Aorta (tissue), 5 donors: ENCODE results near the gene FAM118B. TPM values are rescaled to one million over a fixed set of nuclear protein-coding genes. Genes with fewer than 3 reads are reported as not detected.
A peak's percentile ranks its signal among the peaks of the same experiment; 100 is the strongest.

Experiments
- ATAC-seq: fragments of 200-7000 bp; cut with Tn5 transposase; one replicate; pipeline ENCODE4 v1.9.1; 2022; ENCODE audit warnings: moderate library complexity; ENCODE audit not compliant: low FRiP score
- DNase-seq, 2 donors: peaks; one replicate each; pipeline ENCODE4 v3.0.0-alpha.2; 2020
- H3K27ac ChIP-seq, 2 donors: one replicate each; pipeline ENCODE4 v1.5.1; 2013; ENCODE audit warnings: low read length in 2 of 2, mild to moderate bottlenecking in 2 of 2, moderate library complexity in 2 of 2, control low read depth in 1 of 2, inconsistent platforms in 1 of 2, low read depth in 1 of 2
- H3K27me3 ChIP-seq, 2 donors: one replicate each; pipeline ENCODE4 v1.6.1; 2013; ENCODE audit warnings: control low read depth in 1 of 2, low read length in 1 of 2, mild to moderate bottlenecking in 1 of 2, moderate library complexity in 1 of 2; ENCODE audit not compliant: insufficient read depth in 2 of 2, control insufficient read depth in 1 of 2
- H3K36me3 ChIP-seq, 2 donors: one replicate each; pipeline ENCODE4 v1.6.1; 2013; ENCODE audit warnings: control low read depth in 1 of 2, low read length in 1 of 2, mild to moderate bottlenecking in 1 of 2; ENCODE audit not compliant: insufficient read depth in 2 of 2, control insufficient read depth in 1 of 2
- H3K4me1 ChIP-seq, 2 donors: one replicate each; pipeline ENCODE4 v1.6.1; 2013; ENCODE audit warnings: low read length in 2 of 2, control low read depth in 1 of 2, mild to moderate bottlenecking in 1 of 2, moderate library complexity in 1 of 2; ENCODE audit not compliant: insufficient read depth in 2 of 2, control insufficient read depth in 1 of 2
- H3K4me3 ChIP-seq, 2 donors: one replicate each; pipeline ENCODE4 v1.5.1; 2013; ENCODE audit warnings: low read length in 2 of 2, control low read depth in 1 of 2, mild to moderate bottlenecking in 1 of 2
- H3K9me3 ChIP-seq: one replicate; pipeline ENCODE4 v1.6.1; 2013; ENCODE audit warnings: mild to moderate bottlenecking, low read length; ENCODE audit not compliant: control insufficient read depth
- WGBS, 2 donors: extraction: QIAGEN DNeasy Blood & Tissue Kit; methylation state at CpG; one replicate each; pipeline ENCODE4 v1.1.7; 2013; 5-methylcytosine and 5-hydroxymethylcytosine counted together
- intact Hi-C, 2 donors: fragments of 100-400 bp; cut with DNase I; formaldehyde crosslinking; loops; one replicate each; pipeline versions ENCODE4 v1.14.2 to v1.15.0; 2022
- long read RNA-seq, 2 donors: library from polyadenylated mRNA; unstranded; transcript quantifications; one replicate each; pipeline ENCODE4 v2.0.0, GENCODE V29; 2020 to 2021
- polyA plus RNA-seq, 2 donors: library from polyadenylated mRNA; stranded (reverse); fragments of 200-250 nt; gene quantifications; one replicate each; pipeline ENCODE4 v1.2.3, GENCODE V29; 2013
- total RNA-seq, 2 donors: library from RNA; stranded (reverse); fragmentation: NEBNext Ultra II Directional; extraction: Animal tissue kit (Norgen Biotek cat#: 25700); gene quantifications; one replicate each; pipeline ENCODE4 v1.2.1, GENCODE V29; 2021
- donor health status: healthy with polysubstance abuse.
- donor health status: Bipolar disorder and iron deficiency.
- donor health status: DM: no; HTN: no; CAD: no.
- donor health status: DM: no; HTN: no; CAD: no.
- donor health status: DM: yes; HTN: yes; CAD: no.

Gene FAM118B
- total RNA-seq (10 to 100 TPM; 14.1 to 21.9 TPM), polyA plus RNA-seq (10 to 100 TPM; 11.9 to 19.0 TPM)
- long read RNA-seq, donor 1, transcript FAM118B-209 (9 exons, 2,402 nt), result major isoform, 24 of 53 reads
- long read RNA-seq, donor 1, partial matches to known transcripts, result 2 of 53 reads
- long read RNA-seq, donor 1, other reads (novel, unspliced or antisense), result 25 of 53 reads
- long read RNA-seq, donor 2, partial matches to known transcripts, result 2 of 9 reads
- long read RNA-seq, donor 2, other reads (novel, unspliced or antisense), result 4 of 9 reads

GRCh38 chr11:126211236-126212088, at the start of gene FAM118B, which contains the start of gene RPUSD4:
TSS of gene FAM118B (plus strand) at chr11:126211782. CDS start at chr11:126235002, 23,220 bp downstream.
TSS of gene RPUSD4 (minus strand) at chr11:126211650. CDS start at chr11:126211638, 12 bp downstream.
- H3K4me3 ChIP-seq, result peak within 1 kb of the TSS; percentile 73 to 75
- no peaks in the 10 kb centered on the region for H3K36me3 ChIP-seq
- 0% methylated on average over 62 of the region's 62 CpGs for WGBS, 2 donors
- peak; percentile 100 for ATAC-seq
- H3K9me3 ChIP-seq, result no peaks in the 10 kb centered on the region
- intact Hi-C loops, result loop anchor here in 1 of 2 donors (2.0 to 10.0 kb wide), 3 partner anchors 56 to 617 kb away; partner anchors contain the start of genes CDON, FOXRED1, SRPRA and STT3A
- H3K4me1 ChIP-seq, result peaks cover 0 to 6% of the 10 kb centered on the region in 2 donors
- peak; percentile 99 to 100 for DNase-seq
- H3K27ac ChIP-seq, result no peak within 1 kb of the TSS
- no peaks in the 10 kb centered on the region for H3K27me3 ChIP-seq

GRCh38 chr11:126162306-126163030, 49.1 kb upstream of the FAM118B start:
- Histone ChIP-seq H3K9me3 (no peaks in the 10 kb centered on the region), H3K4me1 (no peaks in the 10 kb centered on the region), H3K4me3 (no peak overlapping the region), H3K36me3 (no peaks in the 10 kb centered on the region), H3K27ac (no peak overlapping the region), H3K27me3 (no peaks in the 10 kb centered on the region)
- intact Hi-C loops, result no loop called here
- 78 to 79% methylated on average over 14 of the region's 14 CpGs for WGBS, 2 donors
- DNase-seq, result no peak
- no peak for ATAC-seq

- intact Hi-C loops, result no loop called here
- ATAC-seq (no peak), DNase-seq (peak; percentile 68 to 88)
- 20 to 21% methylated on average over 22 of the region's 22 CpGs for WGBS, 2 donors
- Histone ChIP-seq H3K9me3 (no peaks in the 10 kb centered on the region), H3K4me1 (no peaks in the 10 kb centered on the region), H3K36me3 (no peaks in the 10 kb centered on the region), H3K27ac (no peak overlapping the region), H3K4me3 (no peak overlapping the region), H3K27me3 (no peaks in the 10 kb centered on the region)
Measured at GRCh38 chr11:126163074-126163700, 48.4 kb upstream of the FAM118B start.

GRCh38 chr11:126163779-126164178, 47.8 kb upstream of the FAM118B start:
- H3K27ac ChIP-seq, result no peak overlapping the region

GRCh38 chr11:126164781-126165180, 46.8 kb upstream of the FAM118B start:
- Histone ChIP-seq H3K27ac (no peak overlapping the region), H3K27me3 (no peaks in the 10 kb centered on the region), H3K36me3 (no peaks in the 10 kb centered on the region), H3K9me3 (no peaks in the 10 kb centered on the region), H3K4me3 (no peak overlapping the region), H3K4me1 (no peaks in the 10 kb centered on the region)
- intact Hi-C loops, result no loop called here
- WGBS, 2 donors, result 90 to 92% methylated on average over 8 of the region's 8 CpGs
- ATAC-seq (no peak), DNase-seq (peak in 1 of 2 donors; percentile 6)

More at GRCh38 chr11:126163779-126164178, 47.8 kb upstream of the FAM118B start:
- H3K4me3 ChIP-seq, result no peak overlapping the region
- H3K27me3 ChIP-seq, result no peaks in the 10 kb centered on the region
- DNase-seq, result peak in 1 of 2 donors; percentile 31
- WGBS, 2 donors, result 92 to 95% methylated on average over 9 of the region's 9 CpGs
- H3K36me3 ChIP-seq, result no peaks in the 10 kb centered on the region
- no peak for ATAC-seq
- no peaks in the 10 kb centered on the region for H3K9me3 ChIP-seq
- no peaks in the 10 kb centered on the region for H3K4me1 ChIP-seq
- intact Hi-C loops, result no loop called here

- Histone ChIP-seq H3K27ac (no peak overlapping the region), H3K4me1 (no peaks in the 10 kb centered on the region), H3K9me3 (no peaks in the 10 kb centered on the region), H3K36me3 (no peaks in the 10 kb centered on the region), H3K4me3 (no peak overlapping the region), H3K27me3 (no peaks in the 10 kb centered on the region)
- no peak for ATAC-seq
- intact Hi-C loops, result no loop called here
- peak in 1 of 2 donors; percentile 42 for DNase-seq
- 89 to 90% methylated on average over 9 of the region's 9 CpGs for WGBS, 2 donors
Measured at GRCh38 chr11:126165311-126165720, 46.3 kb upstream of the FAM118B start.

GRCh38 chr11:126165757-126166156, 45.8 kb upstream of the FAM118B start:
- DNase-seq, result peak in 1 of 2 donors; percentile 70
- H3K4me1 ChIP-seq, result no peaks in the 10 kb centered on the region
- no peak overlapping the region for H3K27ac ChIP-seq
- peak; percentile 55 for ATAC-seq
- H3K4me3 ChIP-seq, result no peak overlapping the region
- H3K27me3 ChIP-seq, result no peaks in the 10 kb centered on the region
- intact Hi-C loops, result no loop called here
- no peaks in the 10 kb centered on the region for H3K36me3 ChIP-seq
- 90 to 98% methylated on average over 10 of the region's 10 CpGs for WGBS, 2 donors
- no peaks in the 10 kb centered on the region for H3K9me3 ChIP-seq

GRCh38 chr11:126166413-126166812, 45.2 kb upstream of the FAM118B start:
- ATAC-seq, result no peak
- no peak overlapping the region for H3K27ac ChIP-seq

More at GRCh38 chr11:126166413-126166812, 45.2 kb upstream of the FAM118B start:
- Histone ChIP-seq H3K4me3 (no peak overlapping the region), H3K4me1 (no peaks in the 10 kb centered on the region), H3K27me3 (no peaks in the 10 kb centered on the region), H3K9me3 (no peaks in the 10 kb centered on the region), H3K36me3 (no peaks in the 10 kb centered on the region)
- 86 to 88% methylated on average over 3 of the region's 3 CpGs for WGBS, 2 donors
- DNase-seq, result peak in 1 of 2 donors; percentile 32
- intact Hi-C loops, result no loop called here
